K562 (cell line): Measurements from ENCODE around the gene MZB1. TPM values are rescaled to one million over a fixed set of nuclear protein-coding genes. Genes with fewer than 3 reads are reported as not detected.

ENCODE experiments used
- ATAC-seq: fragments of 200-7000 bp; cut with Tn5 transposase; 3 replicates; pipeline ENCODE4 v1.9.1; 2020; ENCODE audit warnings: moderate library complexity
- BruUV-seq: library from RNA; stranded (reverse); fragments of 400-500 nt; replicated peaks from 2 replicates; lab custom pipeline; 2021; lab: Mats Ljungman, UMichigan
- CTCF ChIA-PET: fragments of 300-600 bp; formaldehyde crosslinking; extraction: SDS; loops from one replicate; lab custom pipeline; 2021; ENCODE audit warnings: low intra/inter-chr PET ratio; lab: Yijun Ruan, JAX
- POLR2A ChIA-PET: fragments of 300-600, 350-650 bp; sonication (Branson Sonifier 250); formaldehyde crosslinking; extraction: SDS; loops from one replicate; lab custom pipeline; 2021; ENCODE audit warnings: antibody characterized with exemption, inconsistent platforms; lab: Yijun Ruan, JAX
- DNase-seq, 4 experiments: peaks; one replicate each; pipeline versions ENCODE4 v3.0.0 to v3.0.0-alpha.2; 2011 to 2018; ENCODE audit warnings: low spot score in 3 of 4, mixed read lengths in 3 of 4; ENCODE audit errors: extremely low read depth in 1 of 4
- FAIRE-seq: peaks from 2 replicates; lab custom pipeline; 2011; peaks lifted over from hg19 to GRCh38; lab: Jason Lieb, UNC
- H2AFZ ChIP-seq: 2 replicates; pipeline ENCODE4 v1.6.0; 2011; ENCODE audit warnings: low read depth, low read length, control low read depth, inconsistent platforms
- H3K27ac ChIP-seq: fragments of 200-600 bp; 3 replicates; pipeline ENCODE4 v1.8.0; 2011; ENCODE audit warnings: low read depth, mild to moderate bottlenecking, control low read depth, inconsistent platforms, low read length, moderate library complexity, mixed read lengths; ENCODE audit errors: extremely low read depth
- H3K27me3 ChIP-seq, 2 experiments: fragments of 300-600 bp in 1 of 2; 2 replicates in 1 of 2; 3 replicates in 1 of 2; pipeline versions ENCODE4 v1.6.0 to v1.8.0; 2011; ENCODE audit warnings: inconsistent platforms in 2 of 2, low read length in 2 of 2, mild to moderate bottlenecking in 1 of 2, mixed read lengths in 1 of 2, moderate library complexity in 1 of 2; ENCODE audit not compliant: control insufficient read depth in 2 of 2, insufficient read depth in 2 of 2
- H3K36me3 ChIP-seq: fragments of 300-600 bp; 3 replicates; pipeline ENCODE4 v1.8.0; 2011; ENCODE audit warnings: mild to moderate bottlenecking, low read length, inconsistent platforms; ENCODE audit not compliant: control insufficient read depth, insufficient read depth
- H3K4me1 ChIP-seq, 2 experiments: fragments of 200-600 bp in 1 of 2; replicated peaks in 1 of 2; 2 replicates in 1 of 2; 3 replicates in 1 of 2; pipeline versions ENCODE4 v1.5.1 to v1.8.0; 2011; ENCODE audit warnings: inconsistent platforms in 2 of 2, low read length in 2 of 2, mild to moderate bottlenecking in 1 of 2, mixed read lengths in 1 of 2, moderate library complexity in 1 of 2; ENCODE audit not compliant: control insufficient read depth in 2 of 2, insufficient read depth in 2 of 2
- H3K4me2 ChIP-seq: 2 replicates; pipeline ENCODE4 v1.6.1; 2011; ENCODE audit warnings: low read length, control low read depth, inconsistent platforms, mixed read lengths; ENCODE audit not compliant: insufficient read depth
- H3K4me3 ChIP-seq: fragments of 200-600 bp; sonication (generic), shearing (Covaris generic); 2 replicates; pipeline ENCODE4 v1.5.1; 2016; ENCODE audit warnings: control low read depth, inconsistent platforms
- H3K79me2 ChIP-seq: fragments of 200-600 bp; 3 replicates; pipeline ENCODE4 v1.8.0; 2011; ENCODE audit warnings: low read length, inconsistent platforms; ENCODE audit not compliant: control insufficient read depth, insufficient read depth
- H3K9ac ChIP-seq, 2 experiments: 2 replicates each; pipeline versions ENCODE4 v1.6.0 to v1.6.1; 2011; ENCODE audit warnings: low read depth in 2 of 2, low read length in 2 of 2, control low read depth in 1 of 2, inconsistent platforms in 1 of 2, mild to moderate bottlenecking in 1 of 2, mixed read lengths in 1 of 2; ENCODE audit not compliant: insufficient read depth in 1 of 2
- H3K9me1 ChIP-seq: one replicate; pipeline ENCODE4 v1.6.0; 2011; ENCODE audit warnings: inconsistent platforms, mild to moderate bottlenecking, low read length, moderate library complexity; ENCODE audit not compliant: control insufficient read depth, insufficient read depth
- H3K9me3 ChIP-seq: replicated peaks from 2 replicates; pipeline ENCODE4 v1.5.1; 2011; ENCODE audit warnings: low read depth, low read length, inconsistent platforms; ENCODE audit not compliant: control insufficient read depth, insufficient read depth
- H4K20me1 ChIP-seq: replicated peaks from 2 replicates; pipeline ENCODE4 v1.6.1; 2011; ENCODE audit warnings: low read length, inconsistent platforms, mixed read lengths; ENCODE audit not compliant: control insufficient read depth, insufficient read depth
- DEAF1 ChIP-seq: fragments of 450-650 bp; formaldehyde crosslinking; IDR thresholded peaks from 2 replicates; pipeline ENCODE4 v1.4.0; 2020; ENCODE audit warnings: mild to moderate bottlenecking, moderate library complexity
- HDAC2 ChIP-seq: fragments of 450-650 bp; IDR thresholded peaks from 2 replicates; pipeline ENCODE4 v1.6.1; 2016; ENCODE audit warnings: mild to moderate bottlenecking
- HMGN3 ChIP-seq: IDR thresholded peaks from 2 replicates; pipeline ENCODE4 v1.6.1; 2011; ENCODE audit warnings: borderline replicate concordance, low read depth, mild to moderate bottlenecking, mixed read lengths, low read length; ENCODE audit not compliant: insufficient read length; ENCODE audit errors: extremely low read depth
- RBBP5 ChIP-seq: fragments of 200-600 bp; sonication (generic); IDR thresholded peaks from 2 replicates; pipeline ENCODE4 v1.6.1; 2012; ENCODE audit warnings: borderline replicate concordance, mild to moderate bottlenecking, low read length, control low read depth, inconsistent platforms; ENCODE audit not compliant: insufficient read depth, poor library complexity, severe bottlenecking
- TFAP4 ChIP-seq: sonication (generic); formaldehyde crosslinking; IDR thresholded peaks from 2 replicates; pipeline ENCODE4 v1.8.0; 2022; ENCODE audit warnings: missing genetic modification reagents, mild to moderate bottlenecking, moderate library complexity, borderline replicate concordance
- USF1 ChIP-seq: sonication (generic); formaldehyde crosslinking; IDR thresholded peaks from 2 replicates; pipeline ENCODE4 v1.9.0; 2022; ENCODE audit warnings: mild to moderate bottlenecking, missing genetic modification reagents
- ZBTB11 ChIP-seq, 3 experiments: fragments of 200-800 bp in 1 of 3; fragments of 250-450 bp in 1 of 3; fragments of 450-650 bp in 1 of 3; sonication (Bioruptor Pico) in 1 of 3; sonication (Bioruptor generic) in 1 of 3; formaldehyde crosslinking in 1 of 3; IDR thresholded peaks; 2 replicates each; pipeline versions ENCODE4 v1.6.1 to v1.8.0; 2016 to 2022; ENCODE audit warnings: mild to moderate bottlenecking in 2 of 3, missing genetic modification characterization in 2 of 3, missing compliant biosample characterization in 1 of 3, moderate library complexity in 1 of 3
- ZNF431 ChIP-seq: sonication (generic); formaldehyde crosslinking; IDR thresholded peaks from 2 replicates; pipeline ENCODE4 v1.8.0; 2022; ENCODE audit warnings: mild to moderate bottlenecking, missing genetic modification reagents
- WGBS: fragments of 100-300 bp; shearing (Covaris generic); methylation state at CpG from one replicate; pipeline ENCODE4 v1.1.6; 2016; ENCODE audit warnings: low coverage, mixed read lengths; ENCODE audit not compliant: insufficient coverage; ENCODE audit errors: missing lambda C conversion rate; 5-methylcytosine and 5-hydroxymethylcytosine counted together
- in situ Hi-C: fragments of 300-500 bp; cut with MboI; formaldehyde crosslinking; loops from 4 replicates; pipeline ENCODE4 v1.15.0; 2018; ENCODE audit warnings: inconsistent platforms, mixed read lengths
- intact Hi-C: fragments of 100-400 bp; cut with micrococcal nuclease; formaldehyde crosslinking; loops from 2 replicates; pipeline ENCODE4 v1.14.2; 2022
- polyA plus RNA-seq, 8 experiments: library from polyadenylated mRNA; depleted of rRNA in 4 of 8; stranded (reverse) in 5 of 8; unstranded in 3 of 8; fragments of >200 nt; fragmentation: Nextera tagmentation in 2 of 8; fragmentation: Illumina TruSeq in 1 of 8; extraction: Ambion mirVana in 2 of 8; extraction: Trizol in 1 of 8; gene quantifications; 2 replicates each; pipeline versions ENCODE4 v1.2.1 to v1.2.3, GENCODE V29; 2011 to 2014; ENCODE audit warnings: inconsistent platforms in 1 of 8, missing spikeins in 1 of 8
- total RNA-seq, 7 experiments: library from RNA; depleted of rRNA in 6 of 7; stranded (reverse); fragments of >200 nt in 6 of 7; fragmentation: Illumina TruSeq in 2 of 7; extraction: Trizol in 2 of 7; gene quantifications; 2 replicates each; pipeline versions ENCODE4 v1.2.1 to v1.2.3, GENCODE V29; 2011 to 2021; ENCODE audit warnings: low replicate concordance in 1 of 7

The MZB1 gene
- total and polyA plus RNA-seq, 9 of the 15 experiments (the other 6 are each of a cell fraction or from before 2014, with no cell fraction given) = 0.13 to 0.31 TPM; not detected in 7

GRCh38 chr5:139383993-139384590 lies 5.6 kb downstream of the MZB1 start:
- in situ Hi-C loops = no loop called here
- Histone ChIP-seq H4K20me1 (no peaks in the 10 kb centered on the region), H3K4me3 (no peak overlapping the region), H3K27ac (no peak overlapping the region), H3K9me1 (no peaks in the 10 kb centered on the region), H3K27me3 (no peaks in the 10 kb centered on the region), H2AFZ (peak overlapping the region; percentile 78), H3K9me3 (no peaks in the 10 kb centered on the region; the same call in 1 of the 2 replicates), H3K36me3 (no peaks in the 10 kb centered on the region), H3K4me2 (peak overlapping the region; percentile 63), H3K4me1 (peaks cover 26 to 63% of the 10 kb centered on the region in 2 experiments; a peak in 4 of 5 replicates), H3K79me2 (no peaks in the 10 kb centered on the region), H3K9ac (peak overlapping the region; percentile 51 to 91; a peak in 3 of 4 replicates)
- TF ChIP-seq RBBP5 (peak; percentile 2), DEAF1 (no peak), USF1 (0 out of 2 replicates have a peak, but pooled peaks have one; percentile 19), ZBTB11 (CRISPR knock-in tag; IDR thresholded peaks at IDR 0.05) (0 out of 6 replicates have a peak, but pooled peaks of 1 of the 3 experiments have one; percentile 25), ZNF431 (CRISPR knock-in tag) (no peak), HDAC2 (no peak), TFAP4 (CRISPR knock-in tag) (no peak), HMGN3 (peak; percentile 28)
- intact Hi-C loops = loop anchor here (2.0 kb wide), 1 partner anchor 19 kb away; no protein-coding TSS in a partner anchor
- DNase-seq (no peak), ATAC-seq (no peak), FAIRE-seq (no peak)
- ChIA-PET CTCF (interaction anchor here (0.9 kb wide), 1 partner anchor 121 kb away, joined by 3 read pairs; no protein-coding TSS in a partner anchor), POLR2A (interaction anchor here (0.6 to 1.2 kb wide), 5 partner anchors 15 to 205 kb away, joined by 3 to 5 read pairs (median 3); no protein-coding TSS in a partner anchor)
- BruUV-seq = no TSS peak
- WGBS = 76% methylated on average over 7 of the region's 7 CpGs
